ENCODE measurements around the gene SNED1.
A peak's percentile ranks its signal among the peaks of the same experiment; 100 is the strongest.

Gene SNED1

DNA sequence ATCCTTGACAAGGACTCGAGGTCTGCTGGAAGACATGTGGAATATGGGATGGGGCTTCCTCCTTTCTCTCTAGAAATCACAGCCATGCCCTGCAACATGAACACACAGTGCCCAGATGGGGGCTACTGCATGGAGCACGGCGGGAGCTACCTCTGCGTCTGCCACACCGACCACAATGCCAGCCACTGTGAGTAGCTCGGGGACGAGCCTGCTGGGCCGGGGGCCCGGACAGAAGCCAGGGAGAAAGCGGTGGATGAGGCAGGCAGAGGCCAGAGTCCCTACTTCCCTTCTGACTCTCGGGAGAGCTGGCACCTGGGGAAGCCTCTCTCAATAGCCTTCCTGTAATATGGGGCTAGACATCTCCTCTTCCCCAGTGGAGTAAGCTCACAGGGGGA, 50.5 kb downstream of the SNED1 start:
- DNase-seq (ENCODE audit: low spot score): no peak

DNA sequence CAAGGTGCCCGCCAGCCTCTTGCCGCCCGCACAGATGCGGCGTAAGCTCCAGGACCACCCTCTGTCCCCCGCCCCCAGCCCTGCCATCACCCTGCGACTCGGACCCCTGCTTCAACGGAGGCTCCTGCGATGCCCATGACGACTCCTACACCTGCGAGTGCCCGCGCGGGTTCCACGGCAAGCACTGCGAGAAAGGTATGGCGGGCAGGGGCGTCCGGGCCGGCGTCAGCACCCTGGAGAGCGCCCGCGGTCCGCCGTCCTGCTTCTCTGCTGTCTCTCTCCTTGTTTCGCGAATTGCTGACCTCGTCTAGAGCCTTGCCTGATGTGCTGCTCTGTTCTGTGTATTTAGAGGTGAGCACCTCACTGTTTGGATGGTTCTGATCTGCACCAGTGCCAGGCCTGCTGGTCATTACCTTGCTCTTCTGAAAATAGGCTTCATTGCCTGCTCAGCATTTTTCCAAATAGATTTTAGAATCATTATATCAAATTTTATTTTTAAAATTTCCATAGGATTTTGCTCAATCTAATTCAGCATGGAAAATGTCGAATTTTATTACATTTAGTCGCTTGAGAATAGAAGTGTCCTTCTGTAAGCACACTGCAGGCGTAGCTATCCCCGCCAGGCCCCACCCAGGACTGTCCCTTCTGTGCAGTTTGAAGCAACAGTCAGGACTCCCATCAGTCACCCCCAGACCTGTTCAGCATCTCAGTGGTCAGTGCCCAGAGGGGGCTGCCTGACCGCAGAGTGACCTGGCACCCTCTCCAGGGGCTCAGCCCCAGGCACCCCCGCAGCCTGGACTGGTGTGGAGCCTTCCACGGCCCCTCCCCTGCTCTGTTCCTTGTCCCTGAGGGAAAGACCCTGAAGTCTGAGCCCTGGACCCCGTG, 51.6 kb downstream of the SNED1 start:
- no peak for DNase-seq (ENCODE audit: low spot score)

DNA sequence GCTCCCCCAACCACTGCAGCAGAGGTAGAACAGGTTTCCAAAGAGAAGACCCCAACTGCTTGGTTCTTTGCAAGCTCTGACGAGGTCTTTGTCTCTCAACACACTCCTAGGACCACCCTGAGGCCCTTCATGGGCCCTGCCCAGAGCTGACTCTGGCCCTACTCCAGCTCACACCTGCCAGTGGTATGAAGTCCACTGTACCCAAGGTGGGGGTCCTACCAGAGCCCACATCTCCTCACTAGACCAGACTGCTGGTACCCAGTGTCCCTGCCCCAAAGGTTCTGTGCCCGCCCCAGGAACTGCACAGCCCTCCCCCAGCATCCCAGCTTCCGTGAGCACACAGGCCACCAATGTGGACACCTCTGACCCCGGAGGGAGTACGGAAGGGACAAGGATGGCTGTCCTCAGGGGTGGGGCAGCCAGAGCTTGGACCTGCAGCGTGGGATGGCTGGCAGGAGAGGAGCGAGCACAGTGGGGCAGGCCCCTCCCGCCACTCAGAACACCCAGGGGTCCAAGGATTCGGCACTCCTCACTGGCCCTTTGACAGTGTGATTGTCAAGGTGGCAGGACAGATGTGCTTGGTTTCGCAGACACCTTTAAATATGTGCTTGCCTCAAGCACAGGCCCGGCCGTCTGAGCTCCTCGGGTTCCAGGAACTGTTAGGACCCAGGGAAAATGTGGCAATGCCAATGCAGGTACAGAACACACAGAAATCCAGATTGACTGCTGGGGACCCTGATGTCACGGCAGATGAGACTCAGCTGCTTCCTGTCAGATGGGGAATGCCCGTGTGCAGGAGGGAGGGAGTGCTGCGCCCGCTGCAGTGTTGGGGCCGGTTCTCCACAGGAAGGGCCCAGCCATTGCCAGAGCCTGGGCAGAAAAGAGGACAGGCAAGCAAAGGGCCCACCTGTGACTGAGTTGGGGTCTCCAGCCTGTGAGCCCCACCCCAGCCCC, 52.5 kb downstream of the SNED1 start:
- no peak for DNase-seq (ENCODE audit: low spot score)

DNA sequence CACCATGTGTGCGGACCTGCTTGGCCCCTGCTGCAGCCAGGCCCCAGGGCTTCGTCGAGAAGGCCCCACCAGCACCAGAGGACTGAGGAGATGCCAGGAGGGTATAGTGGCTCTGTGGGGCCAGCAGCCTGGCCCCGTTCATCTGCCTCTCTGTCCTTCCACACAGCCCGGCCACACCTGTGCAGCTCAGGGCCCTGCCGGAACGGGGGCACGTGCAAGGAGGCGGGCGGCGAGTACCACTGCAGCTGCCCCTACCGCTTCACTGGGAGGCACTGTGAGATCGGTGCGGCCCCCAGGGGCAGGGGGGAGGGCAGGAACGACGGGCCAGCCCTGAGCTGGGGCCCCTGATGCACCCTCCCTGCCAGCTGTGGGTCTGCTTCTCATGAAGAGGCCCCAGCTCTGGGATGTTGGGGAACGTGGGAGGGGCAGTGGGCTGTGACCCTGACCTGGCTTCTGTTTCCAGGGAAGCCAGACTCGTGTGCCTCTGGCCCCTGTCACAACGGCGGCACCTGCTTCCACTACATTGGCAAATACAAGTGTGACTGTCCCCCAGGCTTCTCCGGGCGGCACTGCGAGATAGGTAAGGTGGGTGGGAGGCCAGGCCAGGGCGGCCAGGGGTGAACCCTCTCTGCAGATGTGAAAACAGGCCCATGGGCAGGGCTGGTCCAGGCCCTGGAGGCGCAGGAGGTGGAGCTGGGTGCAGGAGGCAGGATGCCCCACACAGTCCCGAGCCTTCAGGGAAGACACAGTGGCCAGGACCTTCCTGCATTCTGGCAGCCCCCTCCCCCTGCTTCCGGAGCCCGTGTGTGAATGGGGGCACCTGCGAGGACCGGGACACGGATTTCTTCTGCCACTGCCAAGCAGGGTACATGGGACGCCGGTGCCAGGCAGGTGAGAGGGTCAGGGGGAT, 53.4 kb downstream of the SNED1 start:
- no peak for DNase-seq (ENCODE audit: low spot score)

DNA sequence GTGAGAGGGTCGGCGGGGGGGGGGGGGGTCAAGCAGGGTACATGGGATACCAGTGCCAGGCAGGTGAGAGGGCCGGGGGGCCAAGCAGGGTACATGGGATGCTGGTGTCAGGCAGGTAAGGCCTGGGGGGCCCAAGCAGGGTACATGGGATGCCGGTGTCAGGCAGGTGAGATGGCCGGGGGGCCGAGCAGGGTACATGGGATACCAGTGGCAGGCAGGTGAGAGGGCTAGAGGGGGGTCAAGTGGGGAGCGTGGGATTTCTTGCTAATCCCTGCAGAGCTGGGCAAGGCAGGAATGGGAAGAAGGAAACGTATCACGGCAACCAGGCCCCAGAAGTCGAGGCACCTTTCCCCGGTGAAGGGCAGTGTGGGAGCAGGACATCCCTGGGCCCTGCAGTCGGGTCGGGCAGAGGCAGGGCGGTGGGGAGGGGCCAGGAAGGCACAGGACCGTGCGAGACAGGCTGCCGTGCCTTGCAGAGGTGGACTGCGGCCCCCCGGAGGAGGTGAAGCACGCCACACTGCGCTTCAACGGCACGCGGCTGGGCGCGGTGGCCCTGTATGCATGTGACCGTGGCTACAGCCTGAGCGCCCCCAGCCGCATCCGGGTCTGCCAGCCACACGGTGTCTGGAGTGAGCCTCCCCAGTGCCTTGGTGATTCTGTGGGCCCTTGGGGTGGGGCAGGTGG, 54.4 kb downstream of the SNED1 start:
- DNase-seq (ENCODE audit: low spot score): no peak

DNA sequence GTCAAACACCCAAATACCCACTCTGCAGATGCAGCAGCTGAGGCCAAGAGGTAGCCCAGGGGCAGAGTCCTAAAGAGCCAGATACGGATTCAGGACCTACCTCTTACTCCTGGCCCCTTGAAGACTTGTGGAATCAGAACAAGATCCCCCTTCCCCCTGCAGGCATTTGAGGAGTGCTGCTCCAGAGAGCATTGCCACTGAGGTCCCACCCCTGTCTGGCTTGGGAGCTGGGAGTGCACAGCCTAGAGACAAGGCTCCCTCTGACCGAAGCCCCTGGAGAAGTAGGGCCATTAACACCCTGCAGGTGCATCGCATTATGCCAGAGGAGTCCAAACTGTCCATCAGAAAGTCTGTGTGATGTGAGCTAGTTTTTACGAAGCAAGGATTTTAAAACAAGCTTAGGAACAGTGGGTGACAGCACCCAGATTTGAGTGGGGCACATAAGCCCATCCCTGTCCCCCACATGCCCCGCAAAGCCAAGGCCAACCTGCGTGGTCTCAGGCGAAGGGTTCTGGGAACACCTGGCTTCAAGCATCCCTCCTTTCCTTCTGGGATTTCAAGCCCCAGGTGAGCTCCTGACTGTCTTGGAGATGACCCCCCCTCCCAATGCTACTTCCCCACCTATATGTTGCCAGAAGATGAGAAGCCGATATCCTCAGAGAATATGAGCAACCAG, 55.3 kb downstream of the SNED1 start:
- no peak for DNase-seq (ENCODE audit: low spot score)

DNA sequence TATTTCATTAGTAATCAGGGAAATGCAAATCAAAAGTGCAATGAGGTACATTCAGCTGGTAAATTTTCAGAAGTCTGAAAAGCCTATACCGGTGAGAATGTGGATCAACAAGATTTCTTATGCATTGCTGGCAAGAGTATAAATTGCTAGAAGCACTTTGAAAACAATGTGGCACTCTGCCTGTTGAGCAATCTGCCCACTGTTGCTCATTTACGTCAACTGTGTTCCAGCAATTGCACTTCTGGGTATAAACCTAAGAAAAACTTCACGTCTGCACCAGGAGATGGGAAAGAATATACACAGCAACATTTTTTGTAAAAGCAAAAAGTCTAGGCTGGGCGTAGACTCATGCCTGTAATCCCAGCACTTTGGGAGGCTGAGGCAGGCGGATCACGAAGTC, 62.9 kb downstream of the SNED1 start:
- DNase-seq (ENCODE audit: low spot score): no peak

DNA sequence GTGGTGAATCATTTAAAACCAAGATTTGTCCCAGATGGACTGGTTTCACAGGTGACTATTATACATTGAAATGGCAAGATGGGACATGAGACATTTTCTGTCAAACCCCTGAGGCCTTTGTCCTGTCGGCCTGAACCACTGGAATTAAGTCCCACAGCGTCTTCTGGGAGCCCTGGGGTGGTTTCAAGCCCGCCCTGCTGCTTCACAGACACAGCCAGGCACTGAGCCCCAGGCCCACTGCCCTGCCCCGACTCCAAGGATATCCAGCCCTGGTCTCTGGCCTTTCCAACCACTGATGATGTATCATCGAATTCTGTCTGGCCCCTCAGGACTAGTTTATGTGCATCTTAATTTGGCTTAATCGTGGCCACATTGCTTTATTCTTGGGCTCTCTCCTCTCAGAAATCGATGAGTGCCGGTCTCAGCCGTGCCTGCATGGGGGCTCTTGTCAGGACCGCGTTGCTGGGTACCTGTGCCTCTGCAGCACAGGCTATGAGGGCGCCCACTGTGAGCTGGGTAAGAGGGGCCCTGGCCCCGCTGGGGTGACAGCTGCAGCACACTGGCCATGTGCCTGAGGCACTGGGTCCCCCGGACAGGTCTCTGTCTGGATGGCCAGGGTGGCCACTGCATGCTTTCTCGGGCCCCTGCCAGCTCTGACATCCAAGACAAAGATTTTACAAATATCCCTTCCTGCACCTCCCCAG, 64.1 kb downstream of the SNED1 start:
- DNase-seq (ENCODE audit: low spot score): no peak

DNA sequence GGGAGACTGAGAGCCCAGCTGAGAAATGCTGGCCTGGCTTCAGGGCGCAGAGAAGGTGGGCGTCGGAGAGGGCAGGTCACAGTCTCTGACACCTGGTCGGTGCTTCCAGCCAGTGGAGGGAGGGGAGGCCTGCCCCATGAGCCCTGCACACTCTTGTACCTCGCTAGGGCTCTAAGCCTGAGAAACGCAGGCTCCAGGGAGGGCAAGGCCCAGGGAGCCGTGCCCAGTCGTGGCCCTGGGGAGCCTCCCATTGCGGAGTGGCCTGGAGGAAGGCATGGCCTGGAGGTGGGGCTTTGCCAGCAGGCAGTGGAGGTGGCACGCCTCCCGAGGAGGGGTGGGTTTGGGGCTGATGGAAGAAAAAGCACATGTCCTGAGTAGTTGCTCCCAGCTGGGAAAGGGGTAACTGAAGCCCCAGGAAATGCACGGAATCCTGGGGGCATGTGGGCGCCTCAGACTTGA, 64.7 kb downstream of the SNED1 start:
- DNase-seq (ENCODE audit: low spot score): no peak

DNA sequence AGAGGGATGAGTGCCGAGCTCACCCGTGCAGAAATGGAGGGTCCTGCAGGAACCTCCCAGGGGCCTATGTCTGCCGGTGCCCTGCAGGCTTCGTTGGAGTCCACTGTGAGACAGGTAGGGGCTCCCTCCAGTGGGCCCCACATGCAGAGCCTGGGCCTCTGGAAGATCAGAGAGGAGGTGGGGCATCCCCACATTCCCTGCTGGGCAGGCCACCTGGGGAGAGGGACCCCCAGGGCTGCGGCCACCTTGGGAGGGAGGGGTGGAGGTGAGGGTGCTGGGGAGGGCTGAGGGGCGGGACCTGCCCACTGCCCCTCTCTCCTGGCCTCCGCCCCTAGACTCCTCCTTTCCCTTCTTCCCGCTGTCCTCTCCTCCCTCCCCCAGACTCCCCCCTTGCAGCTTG, 65.2 kb downstream of the SNED1 start:
- no peak for DNase-seq (ENCODE audit: low spot score)

DNA sequence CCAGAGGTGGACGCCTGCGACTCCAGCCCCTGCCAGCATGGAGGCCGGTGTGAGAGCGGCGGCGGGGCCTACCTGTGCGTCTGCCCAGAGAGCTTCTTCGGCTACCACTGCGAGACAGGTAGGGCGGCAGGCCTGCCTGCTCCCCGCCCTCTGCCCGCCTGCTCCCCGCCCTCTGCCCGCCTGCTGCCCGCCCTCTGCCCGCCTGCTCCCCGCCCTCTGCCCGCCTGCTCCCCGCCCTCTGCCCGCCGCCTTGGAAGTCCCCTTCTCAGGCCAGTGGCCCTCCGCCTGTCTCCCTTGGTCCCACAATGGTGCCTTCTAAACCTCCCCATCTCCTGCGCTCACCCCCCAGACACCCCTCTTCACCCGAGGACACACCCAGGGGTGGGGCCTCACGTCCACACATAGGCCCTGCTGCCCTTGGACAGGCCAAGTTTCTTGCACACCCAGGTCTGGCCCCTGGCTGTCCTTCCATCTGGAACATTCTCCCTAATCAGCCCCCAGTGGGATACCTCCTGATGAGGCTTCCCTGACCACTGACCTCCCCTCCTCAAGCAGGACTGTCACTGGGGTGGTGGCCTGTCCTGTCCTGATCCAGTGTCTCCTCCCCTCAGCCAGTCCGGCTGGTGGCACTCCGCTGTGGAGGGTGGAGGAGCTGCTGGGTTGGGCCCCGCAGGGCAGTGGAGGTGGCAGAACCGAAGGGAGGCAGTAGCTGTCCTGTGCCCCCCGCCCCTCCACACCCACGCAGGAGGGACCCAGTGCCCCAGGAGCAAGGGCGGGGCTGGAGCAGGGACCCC, 65.8 kb downstream of the SNED1 start:
- no peak for DNase-seq (ENCODE audit: low spot score)

DNA sequence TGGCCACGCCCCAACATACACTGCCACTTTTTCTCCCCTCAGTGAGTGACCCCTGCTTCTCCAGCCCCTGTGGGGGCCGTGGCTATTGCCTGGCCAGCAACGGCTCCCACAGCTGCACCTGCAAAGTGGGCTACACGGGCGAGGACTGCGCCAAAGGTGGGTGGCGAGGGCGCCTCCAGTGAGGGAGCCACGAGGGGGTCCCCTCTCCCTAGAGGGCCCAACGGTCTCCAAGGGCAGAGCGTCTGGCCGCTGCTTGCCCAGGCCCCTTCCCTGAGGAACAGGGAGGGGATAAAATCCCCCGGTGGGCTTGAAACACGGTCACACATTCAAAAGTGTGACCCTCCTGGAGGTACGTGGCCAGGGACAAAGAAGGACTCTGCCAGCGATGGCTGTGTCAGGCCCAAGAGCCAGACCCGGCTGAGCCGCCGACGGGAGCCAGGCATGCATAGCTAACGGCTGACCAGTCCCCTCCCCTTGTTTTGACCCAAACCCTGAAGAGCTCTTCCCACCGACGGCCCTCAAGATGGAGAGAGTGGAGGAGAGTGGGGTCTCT, 66.5 kb downstream of the SNED1 start:
- DNase-seq (ENCODE audit: low spot score): no peak

DNA sequence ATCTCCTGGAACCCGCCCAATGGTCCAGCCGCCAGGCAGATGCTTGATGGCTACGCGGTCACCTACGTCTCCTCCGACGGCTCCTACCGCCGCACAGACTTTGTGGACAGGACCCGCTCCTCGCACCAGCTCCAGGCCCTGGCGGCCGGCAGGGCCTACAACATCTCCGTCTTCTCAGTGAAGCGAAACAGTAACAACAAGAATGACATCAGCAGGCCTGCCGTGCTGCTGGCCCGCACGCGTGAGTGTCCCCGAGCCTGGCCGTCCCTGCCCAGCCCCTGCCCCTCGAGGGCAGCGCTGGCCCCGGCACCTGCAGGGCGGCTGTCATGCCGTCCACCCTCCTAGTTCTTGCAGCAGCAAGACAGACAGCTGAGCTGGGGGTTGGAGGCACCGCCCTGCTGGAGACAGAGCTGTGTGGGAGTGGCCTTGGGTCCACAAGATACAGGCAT, 67.0 kb downstream of the SNED1 start:
- DNase-seq (ENCODE audit: low spot score): no peak

DNA sequence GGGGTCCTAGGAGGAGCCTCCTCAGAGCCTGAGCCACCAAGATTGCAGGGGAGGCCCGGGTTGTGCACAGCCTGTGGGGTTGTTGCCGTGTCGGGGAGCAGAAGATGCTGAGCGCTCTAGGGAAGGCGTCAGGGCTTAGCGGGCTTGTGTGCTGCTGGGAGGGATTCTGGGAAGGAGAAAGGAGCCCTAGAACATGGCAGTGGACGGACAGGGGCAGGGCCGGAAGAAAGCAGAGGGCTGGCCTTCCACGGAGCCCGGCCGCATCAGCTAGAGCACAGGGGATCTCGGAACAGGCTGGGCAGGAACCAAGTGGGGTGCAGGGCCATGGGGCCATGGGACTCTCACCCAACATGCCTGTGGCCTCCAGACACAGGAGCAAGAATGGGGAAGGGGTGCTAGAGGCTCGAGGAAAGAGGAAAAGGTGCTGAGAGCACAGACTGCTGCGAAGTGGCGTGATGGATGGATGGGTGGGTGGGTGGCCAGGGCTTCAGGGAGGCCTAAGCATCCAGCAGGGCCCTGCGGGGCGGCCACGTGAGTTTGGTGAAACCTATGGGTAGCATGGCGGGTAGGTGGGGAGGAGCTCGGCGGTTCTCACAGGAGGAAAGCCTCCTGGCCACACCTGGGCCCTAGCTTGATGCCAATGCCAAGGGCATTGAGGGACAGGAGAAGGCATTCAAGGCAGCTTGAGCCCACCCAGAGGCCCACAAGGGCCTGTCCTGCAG, 67.9 kb downstream of the SNED1 start:
- DNase-seq (ENCODE audit: low spot score): no peak

DNA sequence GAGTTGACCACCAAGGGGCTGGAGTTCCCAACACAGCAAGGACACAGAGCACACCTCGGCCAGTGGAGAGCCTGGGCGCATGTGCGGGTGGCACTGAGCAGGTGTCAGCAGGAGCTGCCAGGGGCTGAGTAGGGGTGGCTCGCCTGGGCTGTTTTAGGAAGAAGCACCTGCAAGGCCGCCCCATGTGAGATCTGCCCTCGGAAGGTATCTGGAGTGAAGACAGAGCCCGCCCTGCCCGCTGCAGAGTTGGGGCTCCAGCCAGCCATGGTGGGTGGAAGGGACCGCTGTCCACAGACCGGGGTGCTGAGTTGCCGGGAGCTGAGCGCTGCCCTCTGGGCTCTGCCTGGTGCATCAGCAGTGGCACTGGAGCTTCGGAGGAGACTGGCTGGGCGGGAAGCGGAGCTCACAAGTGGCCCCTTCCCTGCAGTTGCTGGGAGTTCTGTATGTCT, 68.5 kb downstream of the SNED1 start:
- DNase-seq (ENCODE audit: low spot score): peak; percentile 59

DNA sequence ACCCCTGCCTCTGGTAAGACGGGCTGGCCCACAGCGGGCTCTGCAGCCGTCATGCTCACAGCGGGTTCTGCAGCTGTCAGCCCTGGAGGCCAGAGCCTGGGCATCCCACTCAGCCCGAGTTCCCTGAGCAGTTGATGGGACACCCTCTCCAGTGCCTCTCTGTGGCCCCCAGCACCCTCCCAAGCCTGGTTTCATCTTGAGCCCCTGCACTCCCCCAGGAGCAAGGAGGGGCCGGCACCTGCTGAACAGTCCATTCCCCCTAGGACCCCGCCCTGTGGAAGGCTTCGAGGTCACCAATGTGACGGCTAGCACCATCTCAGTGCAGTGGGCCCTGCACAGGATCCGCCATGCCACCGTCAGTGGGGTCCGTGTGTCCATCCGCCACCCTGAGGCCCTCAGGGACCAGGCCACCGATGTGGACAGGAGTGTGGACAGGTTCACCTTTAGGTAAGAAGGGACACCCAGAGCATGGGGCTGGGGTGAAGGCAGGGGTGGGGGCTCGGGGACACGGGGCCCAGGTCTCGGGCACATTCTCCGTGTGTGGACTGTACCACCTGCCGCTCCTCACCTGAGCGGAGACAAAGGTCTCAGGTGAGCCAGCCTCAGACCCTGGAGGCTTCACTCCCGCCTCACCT, 69.2 kb downstream of the SNED1 start:
- no peak for DNase-seq (ENCODE audit: low spot score)

DNA sequence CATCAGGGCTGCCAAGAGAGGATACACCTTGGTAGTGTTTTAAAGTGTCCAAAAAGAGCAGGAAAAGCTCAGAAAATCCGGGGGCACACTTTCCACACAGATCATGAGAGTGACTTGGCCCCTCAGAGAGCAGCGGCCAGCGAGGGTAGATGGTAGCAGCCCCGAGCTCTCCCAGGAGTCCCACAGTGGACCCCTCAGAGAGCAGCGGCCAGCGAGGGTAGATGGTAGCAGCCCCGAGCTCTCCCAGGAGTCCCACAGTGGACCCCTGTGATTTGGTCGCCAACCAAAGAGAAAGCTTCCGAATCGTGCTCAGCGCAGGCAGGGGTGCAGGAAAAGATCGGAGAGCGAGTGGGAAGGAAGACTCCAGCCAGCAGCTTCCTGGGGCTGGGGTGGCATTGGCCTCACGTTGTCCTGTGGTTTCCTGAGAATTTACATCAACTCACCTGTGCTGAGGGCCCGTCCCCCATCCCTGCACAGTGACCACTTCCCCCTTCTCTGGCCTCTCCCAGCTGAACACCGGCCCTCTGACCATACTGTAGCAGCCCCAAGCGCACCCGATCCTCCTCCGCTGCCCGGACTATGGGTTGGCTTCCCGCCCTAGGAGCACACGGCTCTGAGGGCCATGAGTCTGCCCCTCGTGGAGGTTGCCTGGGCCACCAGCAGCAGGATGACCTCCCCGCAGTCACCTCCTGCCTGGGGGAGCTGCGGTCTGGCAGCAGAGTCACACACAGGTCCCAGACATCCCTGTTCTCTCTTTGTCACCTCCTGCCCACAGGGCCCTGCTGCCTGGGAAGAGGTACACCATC, 69.9 kb downstream of the SNED1 start:
- no peak for DNase-seq (ENCODE audit: low spot score)

All from AG08396 (cell line).